Right cardiac atrium (tissue), 5 donors: Measurements from ENCODE around the gene ITGB3. TPM values are rescaled to one million over a fixed set of nuclear protein-coding genes. Genes with fewer than 3 reads are reported as not detected.

ENCODE experiments used
- ATAC-seq, 2 donors: fragments of 200-7000 bp; cut with Tn5 transposase; one replicate each; pipeline versions ENCODE4 v1.8.0 to v1.9.1; 2020; ENCODE audit warnings: moderate library complexity in 2 of 2, mild to moderate bottlenecking in 1 of 2
- DNase-seq, 3 donors: peaks; one replicate each; pipeline ENCODE4 v3.0.0-alpha.2; 2020
- H3K27ac ChIP-seq: one replicate; pipeline ENCODE4 v1.5.1; 2013; ENCODE audit warnings: mild to moderate bottlenecking, low read length, control low read depth, moderate library complexity
- H3K27me3 ChIP-seq: one replicate; pipeline ENCODE4 v1.6.1; 2013; ENCODE audit not compliant: control insufficient read depth, insufficient read depth
- H3K4me1 ChIP-seq: one replicate; pipeline ENCODE4 v1.6.1; 2013; ENCODE audit warnings: low read length; ENCODE audit not compliant: control insufficient read depth, insufficient read depth
- H3K4me3 ChIP-seq: one replicate; pipeline ENCODE4 v1.5.1; 2013; ENCODE audit warnings: low read length, control low read depth
- H3K9me3 ChIP-seq: one replicate; pipeline ENCODE4 v1.6.1; 2013; ENCODE audit warnings: low read length; ENCODE audit not compliant: control insufficient read depth
- WGBS: extraction: QIAGEN DNeasy Blood & Tissue Kit; methylation state at CpG from one replicate; pipeline ENCODE4 v1.1.7; 2013; 5-methylcytosine and 5-hydroxymethylcytosine counted together
- intact Hi-C, 4 donors: fragments of 100-400 bp; cut with DNase I; formaldehyde crosslinking; loops; one replicate each; pipeline versions ENCODE4 v1.11.0 to v1.14.0; 2022 to 2023
- polyA plus RNA-seq: library from polyadenylated mRNA; stranded (reverse); fragments of 200-250 nt; gene quantifications from one replicate; pipeline ENCODE4 v1.2.3, GENCODE V29; 2013
- total RNA-seq, 4 donors: library from RNA; stranded (reverse); fragmentation: NEBNext Ultra II Directional; extraction: Animal tissue kit (Norgen Biotek cat#: 25700); gene quantifications; one replicate each; pipeline ENCODE4 v1.2.1, GENCODE V29; 2021
- donor health status: healthy with polysubstance abuse.
- donor health status: DM: no; HTN: yes; CAD: no.
- donor health status: DM: no; HTN: no; CAD: no.
- donor health status: DM: no; HTN: yes; CAD: no; lungs with severe emphysema.
- donor health status: DM: yes; HTN: yes; CAD: no.

Gene ITGB3
- total and polyA plus RNA-seq, 5 donors, result 2.3 to 11.9 (median 6.3) TPM

- no peaks in the 10 kb centered on the region for H3K27me3 ChIP-seq
- DNase-seq (no peak), ATAC-seq (no peak)
- no peak overlapping the region for H3K27ac ChIP-seq
- H3K9me3 ChIP-seq, result no peaks in the 10 kb centered on the region
- H3K4me3 ChIP-seq, result no peak overlapping the region
- intact Hi-C loops, result no loop called here
- WGBS, result 95% methylated on average over 1 of the region's 1 CpG
- no peaks in the 10 kb centered on the region for H3K4me1 ChIP-seq
Measured at GRCh38 chr17:47289302-47289701, 35.7 kb downstream of the ITGB3 start.

DNA sequence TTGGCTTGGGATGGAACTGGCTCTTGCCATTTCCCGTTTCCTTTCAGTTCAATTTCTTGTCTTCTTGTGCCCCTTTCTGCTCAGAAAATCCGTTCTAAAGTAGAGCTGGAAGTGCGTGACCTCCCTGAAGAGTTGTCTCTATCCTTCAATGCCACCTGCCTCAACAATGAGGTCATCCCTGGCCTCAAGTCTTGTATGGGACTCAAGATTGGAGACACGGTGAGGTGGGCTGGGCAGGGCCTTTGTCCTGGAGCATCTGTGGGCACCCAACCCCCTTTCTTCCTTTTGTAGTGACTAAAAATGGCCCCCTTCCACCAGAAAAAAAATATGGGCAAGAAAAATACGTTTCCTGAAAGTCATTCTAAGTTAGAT lies 37.2 kb downstream of the ITGB3 start:
- Histone ChIP-seq H3K27ac (no peak overlapping the region), H3K27me3 (no peaks in the 10 kb centered on the region), H3K9me3 (no peaks in the 10 kb centered on the region), H3K4me3 (no peak overlapping the region), H3K4me1 (peaks cover 2% of the 10 kb centered on the region)
- DNase-seq (no peak), ATAC-seq (no peak)
- intact Hi-C loops, result no loop called here
- 79% methylated on average over 5 of the region's 5 CpGs for WGBS

- Histone ChIP-seq H3K4me3 (no peak overlapping the region), H3K9me3 (no peaks in the 10 kb centered on the region), H3K27ac (no peak overlapping the region), H3K4me1 (peaks cover 2% of the 10 kb centered on the region), H3K27me3 (no peaks in the 10 kb centered on the region)
- WGBS, result 78% methylated on average over 8 of the region's 8 CpGs
- DNase-seq (no peak), ATAC-seq (no peak)
- intact Hi-C loops, result no loop called here
Measured at GRCh38 chr17:47291242-47291873, 37.7 kb downstream of the ITGB3 start.

GRCh38 chr17:47292206-47292605 lies 38.6 kb downstream of the ITGB3 start:
- ATAC-seq, result no peak
- WGBS, result 89% methylated on average over 14 of the region's 14 CpGs
- peak in 1 of 3 donors; percentile 55 for DNase-seq
- Histone ChIP-seq H3K27ac (no peak overlapping the region), H3K4me1 (peaks cover 2% of the 10 kb centered on the region), H3K4me3 (no peak overlapping the region), H3K27me3 (no peaks in the 10 kb centered on the region), H3K9me3 (no peaks in the 10 kb centered on the region)
- intact Hi-C loops, result no loop called here

DNA sequence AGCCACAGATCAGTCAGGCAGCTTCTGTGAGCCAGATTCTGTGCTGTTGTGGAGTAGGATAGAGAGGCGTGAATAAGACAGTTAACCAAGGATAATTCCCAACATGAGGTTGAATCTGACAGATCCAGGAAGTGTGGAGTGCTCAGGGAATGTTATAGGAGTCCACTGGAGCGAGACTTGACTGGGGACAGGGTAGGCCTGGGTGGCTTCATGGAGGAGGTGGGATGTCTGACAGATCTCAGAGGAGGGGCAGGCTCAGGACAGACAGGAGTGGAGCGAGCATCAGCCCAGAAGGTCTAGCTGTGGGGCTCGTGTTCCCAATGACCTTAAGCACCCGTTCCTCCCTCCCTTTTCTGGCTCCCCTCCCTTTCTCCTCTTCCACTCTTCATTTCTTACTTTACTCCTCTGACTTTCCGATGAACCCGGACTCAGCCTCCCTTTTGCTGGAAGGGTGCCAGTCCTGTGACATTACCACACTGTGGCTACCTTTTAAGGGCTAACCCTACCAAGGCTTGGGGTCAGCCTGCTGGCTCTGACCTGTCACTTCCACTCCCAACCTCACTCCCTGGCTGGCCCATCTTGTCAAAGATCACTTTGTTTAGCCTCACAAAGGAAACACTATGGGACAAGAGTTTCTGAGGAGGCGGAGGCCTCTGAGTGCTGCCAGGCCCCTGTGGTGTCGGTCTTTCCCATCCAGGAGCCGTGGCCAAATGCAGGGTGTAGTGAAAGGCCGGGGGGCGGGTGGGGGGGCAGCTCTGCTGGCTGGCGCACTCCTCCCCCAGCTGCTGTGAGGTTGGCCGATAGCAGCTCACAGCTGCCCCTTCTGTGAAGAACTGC lies 41.6 kb downstream of the ITGB3 start:
- Histone ChIP-seq H3K4me1 (peaks cover 2% of the 10 kb centered on the region), H3K27ac (peak overlapping the region; percentile 43), H3K9me3 (no peaks in the 10 kb centered on the region), H3K4me3 (no peak overlapping the region), H3K27me3 (no peaks in the 10 kb centered on the region)
- DNase-seq (peak; percentile 60 to 77 (median 72)), ATAC-seq (peak; percentile 42 to 46)
- WGBS, result 65% methylated on average over 14 of the region's 14 CpGs
- intact Hi-C loops, result no loop called here

GRCh38 chr17:47295874-47296255 lies 42.2 kb downstream of the ITGB3 start:
- Histone ChIP-seq H3K4me1 (peaks cover 2% of the 10 kb centered on the region), H3K27me3 (no peaks in the 10 kb centered on the region), H3K27ac (peak overlapping the region; percentile 43), H3K9me3 (no peaks in the 10 kb centered on the region), H3K4me3 (no peak overlapping the region)
- intact Hi-C loops, result no loop called here
- ATAC-seq (peak; percentile 4), DNase-seq (no peak)
- WGBS, result 71% methylated on average over 6 of the region's 6 CpGs

DNA sequence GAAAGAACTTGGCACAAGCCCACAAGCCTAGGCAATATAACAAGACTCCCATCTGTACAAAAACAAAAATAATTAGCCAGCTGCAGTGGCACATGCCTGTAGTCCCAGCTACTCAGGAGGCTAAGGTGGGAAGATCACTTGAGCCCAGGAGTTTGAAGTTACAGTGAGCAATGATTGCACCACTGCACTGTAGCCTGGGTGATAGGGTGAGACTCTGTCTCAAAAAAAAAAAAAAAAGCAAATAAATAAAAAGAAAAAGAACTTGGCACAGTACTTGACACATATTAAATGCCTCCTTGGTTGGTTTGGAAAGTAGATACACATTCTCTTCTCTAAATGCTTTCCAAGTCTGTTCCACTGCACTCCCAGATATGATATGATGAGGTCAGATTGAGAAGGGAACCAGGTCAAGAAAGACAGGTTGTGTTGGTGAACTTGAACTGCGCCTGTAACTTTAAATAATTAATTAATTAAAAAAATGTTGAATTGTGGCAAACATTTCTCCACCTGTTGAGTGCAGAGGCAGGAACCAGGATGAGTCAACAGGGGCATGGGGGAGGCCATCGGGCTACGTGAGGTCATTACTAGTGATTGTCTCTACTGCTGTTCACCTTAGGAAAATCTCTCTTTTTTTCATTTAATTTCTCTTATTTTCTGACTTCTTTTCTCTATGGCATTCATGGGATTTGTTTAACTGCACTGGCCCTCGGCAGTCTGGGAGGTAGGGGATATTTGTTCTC lies 44.2 kb downstream of the ITGB3 start:
- WGBS, result 93% methylated on average over 4 of the region's 4 CpGs
- H3K4me1 ChIP-seq, result peaks cover 2% of the 10 kb centered on the region
- no peak for DNase-seq
- H3K4me3 ChIP-seq, result no peak overlapping the region
- ATAC-seq, result no peak
- H3K27ac ChIP-seq, result no peak overlapping the region
- no peaks in the 10 kb centered on the region for H3K9me3 ChIP-seq
- no peaks in the 10 kb centered on the region for H3K27me3 ChIP-seq
- intact Hi-C loops, result no loop called here

- DNase-seq, result no peak
- H3K27me3 ChIP-seq, result no peaks in the 10 kb centered on the region
- WGBS, result 96% methylated on average over 6 of the region's 6 CpGs
- no peak overlapping the region for H3K4me3 ChIP-seq
- H3K27ac ChIP-seq, result no peak overlapping the region
- H3K4me1 ChIP-seq, result peaks cover 2% of the 10 kb centered on the region
- H3K9me3 ChIP-seq, result no peaks in the 10 kb centered on the region
- intact Hi-C loops, result no loop called here
- ATAC-seq, result no peak
Measured at GRCh38 chr17:47298712-47299111, 45.1 kb downstream of the ITGB3 start.

DNA sequence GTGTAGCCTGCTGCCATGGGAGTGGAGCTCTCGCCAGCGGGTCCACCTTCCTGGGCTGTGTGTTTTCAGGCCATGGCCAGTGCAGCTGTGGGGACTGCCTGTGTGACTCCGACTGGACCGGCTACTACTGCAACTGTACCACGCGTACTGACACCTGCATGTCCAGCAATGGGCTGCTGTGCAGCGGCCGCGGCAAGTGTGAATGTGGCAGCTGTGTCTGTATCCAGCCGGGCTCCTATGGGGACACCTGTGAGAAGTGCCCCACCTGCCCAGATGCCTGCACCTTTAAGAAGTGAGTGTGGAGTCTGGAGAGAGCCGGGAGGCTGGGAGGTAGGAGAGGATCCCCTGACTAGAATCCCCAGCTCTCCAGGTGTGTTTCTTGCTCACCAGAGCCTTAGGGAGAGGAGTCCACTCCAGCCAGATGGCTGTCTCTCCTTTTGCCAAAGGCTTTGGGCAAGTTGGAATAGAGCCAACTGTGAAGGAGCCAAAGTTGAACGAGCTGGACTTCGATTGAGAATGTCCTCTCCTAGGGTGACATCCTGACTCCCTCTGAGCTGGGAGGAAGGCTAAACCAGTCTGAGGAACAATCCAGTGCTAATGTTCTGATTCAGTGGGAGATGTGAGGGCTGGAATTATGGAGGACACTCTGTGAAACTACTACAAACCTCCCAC lies 45.7 kb downstream of the ITGB3 start:
- DNase-seq, result peak in 1 of 3 donors; percentile 57
- WGBS, result 85% methylated on average over 13 of the region's 13 CpGs
- no peak overlapping the region for H3K4me3 ChIP-seq
- peaks cover 2% of the 10 kb centered on the region for H3K4me1 ChIP-seq
- H3K9me3 ChIP-seq, result no peaks in the 10 kb centered on the region
- H3K27me3 ChIP-seq, result no peaks in the 10 kb centered on the region
- no peak overlapping the region for H3K27ac ChIP-seq
- intact Hi-C loops, result no loop called here
- ATAC-seq, result no peak

GRCh38 chr17:47300718-47301117 lies 47.1 kb downstream of the ITGB3 start:
- Histone ChIP-seq H3K9me3 (no peaks in the 10 kb centered on the region), H3K27me3 (no peaks in the 10 kb centered on the region), H3K4me1 (no peaks in the 10 kb centered on the region), H3K27ac (no peak overlapping the region), H3K4me3 (no peak overlapping the region)
- DNase-seq (no peak), ATAC-seq (no peak)
- WGBS, result 92% methylated on average over 1 of the region's 1 CpG
- intact Hi-C loops, result loop anchor here in 1 of 4 donors (5.0 kb wide), 1 partner anchor 58 kb away; no protein-coding TSS in a partner anchor
